H54 (cell line): ENCODE results near the gene DCXR.

ENCODE experiments used
- DNase-seq: peaks from one replicate; pipeline ENCODE4 v3.0.0; 2011; ENCODE audit warnings: low spot score, mixed read lengths; ENCODE audit not compliant: insufficient read length
- FAIRE-seq: peaks from 3 replicates; lab custom pipeline; 2011; peaks lifted over from hg19 to GRCh38; lab: Jason Lieb, UNC
- POLR2A ChIP-seq: IDR thresholded peaks from 2 replicates; pipeline ENCODE4 v1.6.1; 2011; ENCODE audit warnings: low read depth, mild to moderate bottlenecking, low read length

Gene DCXR

GRCh38 chr17:81986606-81987005 lies 50.9 kb downstream of the DCXR start:
- TF ChIP-seq POLR2A = no peak
- FAIRE-seq (no peak), DNase-seq (no peak)
